Daoy (cell line): ENCODE results near the gene PPP1R1C. TPM values are rescaled to one million over a fixed set of nuclear protein-coding genes. Genes with fewer than 3 reads are reported as not detected.
A peak's percentile ranks its signal among the peaks of the same experiment; 100 is the strongest.

Experiments
- DNase-seq: peaks from one replicate; pipeline ENCODE4 v3.0.0-alpha.2; 2015; ENCODE audit warnings: low read depth
- total RNA-seq: library from RNA; depleted of rRNA; stranded (reverse); fragments of >200 nt; shearing (Covaris generic); gene quantifications from 2 replicates; pipeline ENCODE4 v1.2.3, GENCODE V29; 2014

The PPP1R1C gene
- total RNA-seq, 1 experiment from 2014 or later, result 1.7 TPM

GRCh38 chr2:182062329-182062972 lies 76.8 kb downstream of the PPP1R1C start:
- no peak for DNase-seq

- no peak for DNase-seq
Measured at GRCh38 chr2:182064019-182064778, 78.5 kb downstream of the PPP1R1C start.

- DNase-seq, result peak; percentile 67
Measured at GRCh38 chr2:182066400-182067087, 80.9 kb downstream of the PPP1R1C start.

- no peak for DNase-seq
Measured at GRCh38 chr2:182067393-182067792, 81.7 kb downstream of the PPP1R1C start.

- DNase-seq, result peak; percentile 3
Measured at GRCh38 chr2:182068811-182069210, 83.2 kb downstream of the PPP1R1C start.

GRCh38 chr2:182069416-182069815 lies 83.8 kb downstream of the PPP1R1C start:
- DNase-seq, result no peak

- no peak for DNase-seq
Measured at GRCh38 chr2:182069908-182070307, 84.3 kb downstream of the PPP1R1C start.

- no peak for DNase-seq
Measured at GRCh38 chr2:182070736-182071135, 85.1 kb downstream of the PPP1R1C start.

- no peak for DNase-seq
Measured at GRCh38 chr2:182072861-182073260, 87.2 kb downstream of the PPP1R1C start.

GRCh38 chr2:182073613-182074012 lies 88.0 kb downstream of the PPP1R1C start:
- DNase-seq, result no peak

GRCh38 chr2:182077023-182077422 lies 91.4 kb downstream of the PPP1R1C start:
- no peak for DNase-seq

- DNase-seq, result peak; percentile 78
Measured at GRCh38 chr2:182077448-182078142, 91.9 kb downstream of the PPP1R1C start.

- DNase-seq, result no peak
Measured at GRCh38 chr2:182078988-182079602, 93.4 kb downstream of the PPP1R1C start.

GRCh38 chr2:182080493-182080892 lies 94.8 kb downstream of the PPP1R1C start:
- no peak for DNase-seq

- DNase-seq, result no peak
Measured at GRCh38 chr2:182081602-182082260, 96.1 kb downstream of the PPP1R1C start.

- no peak for DNase-seq
Measured at GRCh38 chr2:182088681-182089320, 103.1 kb downstream of the PPP1R1C start.

- DNase-seq, result no peak
Measured at GRCh38 chr2:182090486-182090885, 104.8 kb downstream of the PPP1R1C start.

GRCh38 chr2:182097571-182098164 lies 112.0 kb downstream of the PPP1R1C start:
- DNase-seq, result no peak

- DNase-seq, result no peak
Measured at GRCh38 chr2:182098648-182099047, 113.0 kb downstream of the PPP1R1C start.

- no peak for DNase-seq
Measured at GRCh38 chr2:182101263-182101662, 115.6 kb downstream of the PPP1R1C start.
